NT2/D1 (cell line): ENCODE results near the gene LMX1B.

Experiments used
- SUZ12 ChIP-seq: IDR thresholded peaks from 2 replicates; pipeline ENCODE4 v1.6.1; 2011; ENCODE audit not compliant: insufficient read length, insufficient read depth; ENCODE audit errors: extremely low read depth
- YY1 ChIP-seq: IDR thresholded peaks from 2 replicates; pipeline ENCODE4 v1.6.1; 2011; ENCODE audit not compliant: insufficient read length, insufficient read depth
- ZNF274 ChIP-seq: IDR thresholded peaks from 2 replicates; pipeline ENCODE4 v1.6.1; 2011; ENCODE audit warnings: mild to moderate bottlenecking, low read depth, low read length

- no peak for TF ChIP-seq ZNF274
- TF ChIP-seq SUZ12: no peak
- no peak for TF ChIP-seq YY1
These were observed 92.3 kb downstream of the LMX1B start for GRCh38 chr9:126705767-126706697.
